Measurements from ENCODE around the gene TNF.

- no peak for TF ChIP-seq CTCF (IDR thresholded peaks at IDR 0.05)
- no peak for TF ChIP-seq POLR2A (IDR thresholded peaks at IDR 0.05)
Measured at GRCh38 chr6:31534011-31534410, 41.4 kb upstream of the TNF start.

All from Peyer's patch (tissue), 4 donors.